Brain microvascular endothelial cell (primary cell): ENCODE results near the gene SNX22.

ENCODE experiments used
- DNase-seq: peaks from one replicate; pipeline ENCODE4 v3.0.0-alpha.2; 2020
- H3K27ac ChIP-seq: fragments of 250-450 bp; sonication (Bioruptor Pico); 2 replicates; pipeline ENCODE4 v1.5.1; 2020; ENCODE audit warnings: mild to moderate bottlenecking, moderate library complexity
- H3K27me3 ChIP-seq: fragments of 250-450 bp; sonication (Bioruptor Pico); replicated peaks from 2 replicates; pipeline ENCODE4 v1.5.1; 2020; ENCODE audit warnings: mild to moderate bottlenecking
- H3K36me3 ChIP-seq: fragments of 250-450 bp; sonication (Bioruptor Pico); replicated peaks from 2 replicates; pipeline ENCODE4 v1.5.1; 2020; ENCODE audit warnings: mild to moderate bottlenecking
- H3K4me3 ChIP-seq: 2 replicates; pipeline ENCODE4 v1.5.1; 2011; ENCODE audit warnings: low read depth, mild to moderate bottlenecking, control low read depth, low read length, moderate library complexity
- CTCF ChIP-seq: IDR thresholded peaks from 2 replicates; pipeline ENCODE4 v1.5.1; 2011; ENCODE audit warnings: low read depth, mild to moderate bottlenecking, moderate library complexity, low read length, control low read depth, inconsistent platforms; ENCODE audit errors: missing control alignments
- in situ Hi-C: cut with HindIII; loops from 2 replicates; pipeline ENCODE4 v1.10.0; 2017; ENCODE audit warnings: low sequenced_read_pairs, low pct_ligation_motif_present

SNX22 gene

DNA sequence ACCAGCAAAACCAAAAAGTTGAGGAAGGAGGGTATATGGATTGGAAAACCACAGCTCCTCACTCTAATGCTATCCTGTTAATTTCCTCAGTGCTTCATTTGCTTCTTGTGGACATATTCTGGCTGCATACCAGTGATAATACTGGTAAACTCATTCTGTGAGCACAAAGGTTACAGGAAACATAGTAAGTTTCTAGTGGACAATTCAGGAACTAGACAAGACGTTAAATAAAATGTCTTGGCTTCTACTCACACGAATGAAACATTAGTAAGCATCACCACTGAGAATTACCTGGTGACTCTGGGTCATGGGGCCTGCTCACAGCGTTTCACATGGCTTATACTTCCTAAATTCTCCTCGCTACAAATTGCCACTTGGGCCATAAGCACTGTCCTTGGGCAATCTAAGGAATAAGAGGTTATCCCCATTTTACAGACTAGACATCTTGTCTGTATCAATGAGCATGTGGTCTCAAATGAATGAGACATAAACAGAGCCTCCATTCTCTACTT, 31.4 kb downstream of the SNX22 start:
- no peak for DNase-seq
- Histone ChIP-seq H3K27ac (no peak overlapping the region), H3K4me3 (no peak overlapping the region), H3K36me3 (peaks cover 9% of the 10 kb centered on the region), H3K27me3 (no peaks in the 10 kb centered on the region)
- TF ChIP-seq CTCF = no peak
- in situ Hi-C loops = no loop called here

DNA sequence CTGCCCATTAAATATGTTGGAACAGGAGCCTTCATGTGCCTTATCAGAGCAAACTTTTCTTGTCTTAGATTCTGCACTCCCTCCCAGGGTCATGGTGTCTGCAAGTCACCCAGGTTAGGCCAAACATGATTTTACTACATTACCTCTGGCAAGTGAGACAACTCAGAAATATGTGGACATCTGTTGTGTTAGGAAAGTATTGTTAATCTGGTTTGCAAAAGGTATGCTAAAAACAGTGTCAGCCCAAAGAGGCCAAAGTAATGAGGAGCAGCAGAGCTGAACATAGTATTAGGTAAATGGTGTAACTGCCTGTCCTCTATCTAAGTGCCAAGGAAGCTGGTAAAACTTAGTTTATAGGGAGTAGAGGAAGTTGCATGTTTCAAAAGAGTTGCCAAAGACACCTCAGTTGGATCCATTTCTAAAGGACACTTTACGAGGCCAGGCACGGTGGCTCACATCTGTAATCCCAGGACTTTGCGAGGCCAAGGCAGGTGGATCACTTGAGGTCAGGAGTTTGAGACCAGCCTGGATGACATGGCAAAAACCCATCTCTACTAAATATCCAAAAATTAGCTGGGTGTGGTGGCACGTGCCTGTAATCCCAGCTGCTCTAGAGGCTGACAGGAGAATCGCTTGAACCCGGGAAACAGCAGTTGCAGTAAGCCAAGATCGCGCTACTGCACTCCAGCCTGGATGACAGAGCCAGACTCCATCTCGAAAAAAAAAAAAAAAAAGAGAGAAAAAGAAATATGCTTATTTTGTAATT, 33.8 kb downstream of the SNX22 start:
- Histone ChIP-seq H3K27ac (no peak overlapping the region), H3K4me3 (no peak overlapping the region), H3K27me3 (no peaks in the 10 kb centered on the region), H3K36me3 (no peaks in the 10 kb centered on the region)
- no peak for TF ChIP-seq CTCF
- DNase-seq = no peak
- in situ Hi-C loops = no loop called here

DNA sequence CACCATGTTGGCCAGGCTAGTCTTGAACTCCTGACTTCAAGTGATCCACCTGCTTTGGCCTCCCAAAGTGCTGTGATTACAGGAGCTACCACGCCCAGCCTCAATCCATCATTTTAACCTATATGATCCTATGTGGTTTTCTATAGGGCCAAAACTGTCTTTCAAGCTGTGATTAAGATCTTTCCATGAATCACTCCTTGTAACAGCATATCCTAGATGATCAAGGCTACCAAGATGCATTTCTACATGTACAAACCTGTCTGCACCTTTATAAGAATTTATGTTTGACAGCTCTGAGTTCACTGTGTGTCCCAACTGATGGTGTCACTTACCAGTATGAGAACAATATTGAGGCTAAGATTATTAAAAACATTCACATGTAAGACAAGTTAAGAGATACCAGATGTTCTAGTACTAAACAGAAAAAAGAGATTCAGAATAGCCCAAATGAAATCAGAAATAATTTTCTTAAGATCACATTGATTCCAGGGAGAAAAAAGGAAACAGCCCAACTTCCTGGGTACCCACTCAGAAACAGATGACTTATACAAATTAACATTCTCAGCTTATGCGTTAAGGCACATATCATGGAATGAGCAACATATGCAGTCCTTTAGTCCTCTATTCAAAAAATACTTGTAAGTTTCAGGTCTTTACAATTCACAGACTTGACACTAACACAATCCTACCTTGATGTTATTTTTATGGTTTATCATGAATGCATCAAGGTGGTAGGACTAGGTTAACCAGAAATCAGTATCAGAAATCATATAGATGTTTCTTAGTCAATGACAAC, 36.1 kb downstream of the SNX22 start:
- Histone ChIP-seq H3K36me3 (no peaks in the 10 kb centered on the region), H3K4me3 (no peak overlapping the region), H3K27me3 (no peaks in the 10 kb centered on the region), H3K27ac (no peak overlapping the region)
- no peak for TF ChIP-seq CTCF
- in situ Hi-C loops = no loop called here
- no peak for DNase-seq

DNA sequence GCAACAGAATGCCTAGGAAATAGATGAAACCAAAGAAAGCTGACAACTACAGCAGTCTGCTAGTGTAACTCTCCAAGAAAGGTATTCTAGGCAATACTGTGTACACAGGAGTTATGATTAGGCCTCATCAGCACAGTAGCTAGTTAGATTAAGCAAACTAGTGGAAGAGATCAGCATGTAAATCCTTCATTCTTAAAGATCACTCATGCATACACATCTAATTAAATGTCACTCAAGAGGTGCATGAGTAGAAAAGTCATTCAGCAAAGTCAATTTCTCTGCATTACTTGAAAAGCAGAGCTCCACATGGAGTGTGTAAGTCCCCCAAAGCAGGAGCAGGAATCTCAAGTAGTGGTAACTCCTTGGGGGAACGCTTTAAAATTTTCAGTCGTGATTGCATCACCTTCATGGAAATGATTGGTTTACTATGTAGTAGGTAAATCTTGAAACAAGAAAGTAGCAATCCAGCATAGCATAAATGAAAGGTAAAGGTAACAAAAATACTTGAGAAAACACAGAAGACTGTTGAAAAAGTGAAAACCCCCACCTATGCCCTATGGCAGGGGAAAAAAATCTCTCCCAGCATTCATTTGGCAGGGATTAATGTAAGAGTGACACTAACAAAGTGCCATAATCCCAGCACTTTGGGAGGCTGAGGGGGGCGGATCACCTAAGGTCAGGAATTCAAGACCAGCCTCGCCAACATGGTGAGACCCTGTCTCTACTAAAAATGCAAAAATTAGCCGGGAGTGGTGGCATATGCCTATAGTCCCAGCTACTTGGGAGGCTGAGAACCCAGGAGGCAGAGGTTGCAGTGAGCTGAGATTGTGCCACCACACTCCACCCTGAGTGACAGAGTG, 40.7 kb downstream of the SNX22 start:
- Histone ChIP-seq H3K4me3 (no peak overlapping the region), H3K27me3 (no peaks in the 10 kb centered on the region), H3K27ac (no peak overlapping the region), H3K36me3 (peaks cover 3% of the 10 kb centered on the region)
- no peak for DNase-seq
- in situ Hi-C loops = no loop called here
- TF ChIP-seq CTCF = no peak

- Histone ChIP-seq H3K4me3 (no peak overlapping the region), H3K36me3 (peaks cover 3% of the 10 kb centered on the region), H3K27me3 (no peaks in the 10 kb centered on the region), H3K27ac (no peak overlapping the region)
- in situ Hi-C loops = no loop called here
- no peak for DNase-seq
- TF ChIP-seq CTCF = no peak
Measured at GRCh38 chr15:64193971-64194370, 42.4 kb downstream of the SNX22 start.
